H9 (cell line): ENCODE results near the gene KIAA1328. TPM values are rescaled to one million over a fixed set of nuclear protein-coding genes. Genes with fewer than 3 reads are reported as not detected.
A peak's percentile ranks its signal among the peaks of the same experiment; 100 is the strongest.

Source experiments
- DNase-seq: peaks from one replicate; pipeline ENCODE4 v3.0.0-alpha.2; 2017
- H2AFZ ChIP-seq: one replicate; pipeline ENCODE4 v1.6.1; 2013; ENCODE audit warnings: mild to moderate bottlenecking, low read length, control low read depth, moderate library complexity
- H2AK5ac ChIP-seq: 2 replicates; pipeline ENCODE4 v1.6.1; 2013; ENCODE audit warnings: low read length, control low read depth, mixed read lengths; ENCODE audit not compliant: insufficient read length
- H2BK120ac ChIP-seq: one replicate; pipeline ENCODE4 v1.6.1; 2013; ENCODE audit warnings: low read depth, mild to moderate bottlenecking, low read length, control low read depth, inconsistent platforms; ENCODE audit not compliant: poor library complexity, severe bottlenecking
- H2BK12ac ChIP-seq: 2 replicates; pipeline ENCODE4 v1.6.1; 2013; ENCODE audit warnings: low read length, control low read depth, mixed read lengths, low read depth; ENCODE audit not compliant: insufficient read length
- H2BK15ac ChIP-seq: 2 replicates; pipeline ENCODE4 v1.6.1; 2013; ENCODE audit warnings: low read depth, low read length, control low read depth
- H2BK20ac ChIP-seq: one replicate; pipeline ENCODE4 v1.6.1; 2013; ENCODE audit warnings: low read depth, mild to moderate bottlenecking, low read length, control low read depth, inconsistent platforms; ENCODE audit not compliant: poor library complexity, severe bottlenecking
- H2BK5ac ChIP-seq: 2 replicates; pipeline ENCODE4 v1.6.1; 2013; ENCODE audit warnings: low read length, control low read depth, mixed read lengths; ENCODE audit not compliant: insufficient read length
- H3K14ac ChIP-seq: 2 replicates; pipeline ENCODE4 v1.6.1; 2013; ENCODE audit warnings: low read length, control low read depth; ENCODE audit not compliant: insufficient read depth
- H3K18ac ChIP-seq: 2 replicates; pipeline ENCODE4 v1.6.1; 2013; ENCODE audit warnings: low read depth, mild to moderate bottlenecking, mixed read lengths, low read length, control low read depth; ENCODE audit not compliant: insufficient read length
- H3K23ac ChIP-seq: 2 replicates; pipeline ENCODE4 v1.6.1; 2013; ENCODE audit warnings: low read length, control low read depth, mixed read lengths, low read depth; ENCODE audit not compliant: insufficient read length
- H3K23me2 ChIP-seq: 2 replicates; pipeline ENCODE4 v1.6.1; 2013; ENCODE audit warnings: low read depth, mild to moderate bottlenecking, mixed read lengths, low read length, control low read depth; ENCODE audit not compliant: insufficient read length, poor library complexity, severe bottlenecking
- H3K27ac ChIP-seq: 2 replicates; pipeline ENCODE4 v1.5.1; 2013; ENCODE audit warnings: low read length, control low read depth, mixed read lengths, low read depth; ENCODE audit not compliant: insufficient read length
- H3K27me3 ChIP-seq: 2 replicates; pipeline ENCODE4 v1.6.1; 2013; ENCODE audit warnings: low read length, control low read depth, inconsistent platforms; ENCODE audit not compliant: insufficient read depth
- H3K4ac ChIP-seq: 2 replicates; pipeline ENCODE4 v1.6.1; 2013; ENCODE audit warnings: low read depth, mild to moderate bottlenecking, control low read depth, inconsistent platforms, low read length, moderate library complexity
- H3K4me1 ChIP-seq: 2 replicates; pipeline ENCODE4 v1.6.1; 2013; ENCODE audit warnings: low read length, control low read depth, inconsistent platforms; ENCODE audit not compliant: insufficient read depth
- H3K4me2 ChIP-seq: 2 replicates; pipeline ENCODE4 v1.6.1; 2013; ENCODE audit warnings: low read length, control low read depth, mixed read lengths; ENCODE audit not compliant: insufficient read length, insufficient read depth
- H3K56ac ChIP-seq: 2 replicates; pipeline ENCODE4 v1.6.1; 2013; ENCODE audit warnings: low read depth, mild to moderate bottlenecking, mixed read lengths, low read length, control low read depth; ENCODE audit not compliant: insufficient read length
- H3K79me1 ChIP-seq: 2 replicates; pipeline ENCODE4 v1.6.1; 2013; ENCODE audit warnings: low read depth, mild to moderate bottlenecking, moderate library complexity, low read length, control low read depth, inconsistent platforms; ENCODE audit not compliant: insufficient read depth, poor library complexity, severe bottlenecking
- H3K79me2 ChIP-seq: 2 replicates; pipeline ENCODE4 v1.6.1; 2013; ENCODE audit warnings: low read length, control low read depth, inconsistent platforms; ENCODE audit not compliant: insufficient read depth
- H3K9ac ChIP-seq: 2 replicates; pipeline ENCODE4 v1.6.1; 2013; ENCODE audit warnings: low read length, control low read depth, mixed read lengths; ENCODE audit not compliant: insufficient read length; ENCODE audit errors: extremely low read depth
- H3K9me3 ChIP-seq: one replicate; pipeline ENCODE4 v1.6.1; 2013; ENCODE audit warnings: low read depth, low read length, inconsistent platforms; ENCODE audit not compliant: control insufficient read depth
- H3T11ph ChIP-seq: one replicate; pipeline ENCODE4 v1.6.1; 2013; ENCODE audit warnings: mild to moderate bottlenecking, low read length, control low read depth, inconsistent platforms
- H4K20me1 ChIP-seq: one replicate; pipeline ENCODE4 v1.6.1; 2013; ENCODE audit not compliant: control insufficient read depth, insufficient read length, insufficient read depth
- H4K5ac ChIP-seq: 2 replicates; pipeline ENCODE4 v1.6.1; 2013; ENCODE audit warnings: low read depth, mild to moderate bottlenecking, mixed read lengths, low read length, control low read depth; ENCODE audit not compliant: insufficient read length
- H4K8ac ChIP-seq: replicated peaks from 2 replicates; pipeline ENCODE4 v1.6.1; 2013; ENCODE audit warnings: low read length, control low read depth, mixed read lengths, low read depth; ENCODE audit not compliant: insufficient read length
- H4K91ac ChIP-seq: 2 replicates; pipeline ENCODE4 v1.6.1; 2013; ENCODE audit warnings: low read depth, mild to moderate bottlenecking, moderate library complexity, mixed read lengths, low read length, control low read depth; ENCODE audit not compliant: insufficient read length
- H3K27ac Mint-ChIP-seq, 3 experiments: 2 replicates in 2 of 3; 3 replicates in 1 of 3; pipeline ENCODE4 v1.8.0; 2020 to 2021; ENCODE audit warnings: mixed read lengths in 3 of 3, mild to moderate bottlenecking in 1 of 3, moderate library complexity in 1 of 3
- H3K27me3 Mint-ChIP-seq: 2 replicates; pipeline ENCODE4 v1.8.0; 2021; ENCODE audit warnings: low read depth, mild to moderate bottlenecking, moderate library complexity, mixed read lengths
- H3K36me3 Mint-ChIP-seq, 3 experiments: 2 replicates in 2 of 3; 3 replicates in 1 of 3; pipeline ENCODE4 v1.8.0; 2020 to 2021; ENCODE audit warnings: low read depth in 3 of 3, mixed read lengths in 3 of 3; ENCODE audit not compliant: insufficient read depth in 1 of 3
- H3K4me1 Mint-ChIP-seq, 2 experiments: 2 replicates each; pipeline ENCODE4 v1.8.0; 2020; ENCODE audit warnings: mixed read lengths in 2 of 2
- H3K4me3 Mint-ChIP-seq, 2 experiments: 2 replicates in 1 of 2; 3 replicates in 1 of 2; pipeline ENCODE4 v1.8.0; 2020 to 2021; ENCODE audit warnings: mild to moderate bottlenecking in 2 of 2, mixed read lengths in 2 of 2, moderate library complexity in 1 of 2
- H3K9me3 Mint-ChIP-seq, 2 experiments: 2 replicates in 1 of 2; 3 replicates in 1 of 2; pipeline ENCODE4 v1.8.0; 2020; ENCODE audit warnings: mild to moderate bottlenecking in 2 of 2, mixed read lengths in 2 of 2, moderate library complexity in 1 of 2
- CTCF ChIP-seq: fragments of 200-600 bp; sonication (generic); conservative IDR thresholded peaks from 3 replicates; pipeline ENCODE4 v1.8.0; 2021; ENCODE audit warnings: antibody characterized with exemption, mild to moderate bottlenecking
- WGBS: extraction: QIAGEN DNeasy Blood & Tissue Kit; methylation state at CpG from one replicate; pipeline ENCODE4 v1.1.7; 2013; ENCODE audit warnings: missing lambda C conversion rate, low lambda C conversion rate, mixed read lengths; ENCODE audit not compliant: insufficient read length; ENCODE audit errors: extremely low coverage; 5-methylcytosine and 5-hydroxymethylcytosine counted together
- total RNA-seq: library from RNA; stranded (reverse); gene quantifications from 2 replicates; pipeline ENCODE4 v1.2.1, GENCODE V29; 2021

Gene KIAA1328
- total RNA-seq, 1 experiment from 2014 or later: 4.9 TPM

GRCh38 chr18:36887864-36888263 lies 58.9 kb downstream of the KIAA1328 start:
- Histone ChIP-seq H3K18ac (no peak overlapping the region), H4K91ac (no peak overlapping the region), H3K9me3 (no peaks in the 10 kb centered on the region), H4K5ac (no peak overlapping the region), H2BK15ac (no peak overlapping the region), H2BK12ac (no peak overlapping the region), H3K4me2 (no peak overlapping the region), H3T11ph (no peak overlapping the region), H3K27me3 (no peaks in the 10 kb centered on the region), H2BK120ac (no peak overlapping the region), H4K20me1 (no peaks in the 10 kb centered on the region), H3K23me2 (no peaks in the 10 kb centered on the region), H3K4ac (no peak overlapping the region), H2BK5ac (no peak overlapping the region), H2AK5ac (no peak overlapping the region), H3K4me1 (no peaks in the 10 kb centered on the region), H2AFZ (no peak overlapping the region), H3K79me2 (no peaks in the 10 kb centered on the region), H3K23ac (no peak overlapping the region), H3K79me1 (no peaks in the 10 kb centered on the region), H3K56ac (no peak overlapping the region), H3K14ac (no peak overlapping the region), H4K8ac (no peak overlapping the region), H3K27ac (no peak overlapping the region), H2BK20ac (no peak overlapping the region), H3K9ac (no peak overlapping the region)
- H3K9me3 Mint-ChIP-seq: no peaks in the 10 kb centered on the region
- peak overlapping the region in 2 of 3 experiments; percentile 15 to 93; a peak in 4 of 7 replicates for H3K27ac Mint-ChIP-seq
- no peak for TF ChIP-seq CTCF
- DNase-seq: no peak
- no peaks in the 10 kb centered on the region for H3K27me3 Mint-ChIP-seq
- no peaks in the 10 kb centered on the region for H3K36me3 Mint-ChIP-seq
- H3K4me3 Mint-ChIP-seq: no peak overlapping the region
- no CpG with 5 or more reads among the region's 1 CpG for WGBS
- peaks cover 22 to 26% of the 10 kb centered on the region in 2 experiments for H3K4me1 Mint-ChIP-seq
